Measurements from ENCODE around the gene SPRR2A. TPM values are rescaled to one million over a fixed set of nuclear protein-coding genes. Genes with fewer than 3 reads are reported as not detected.

SPRR2A gene
- total RNA-seq, 1 donor from 2014 or later, result not detected

DNA sequence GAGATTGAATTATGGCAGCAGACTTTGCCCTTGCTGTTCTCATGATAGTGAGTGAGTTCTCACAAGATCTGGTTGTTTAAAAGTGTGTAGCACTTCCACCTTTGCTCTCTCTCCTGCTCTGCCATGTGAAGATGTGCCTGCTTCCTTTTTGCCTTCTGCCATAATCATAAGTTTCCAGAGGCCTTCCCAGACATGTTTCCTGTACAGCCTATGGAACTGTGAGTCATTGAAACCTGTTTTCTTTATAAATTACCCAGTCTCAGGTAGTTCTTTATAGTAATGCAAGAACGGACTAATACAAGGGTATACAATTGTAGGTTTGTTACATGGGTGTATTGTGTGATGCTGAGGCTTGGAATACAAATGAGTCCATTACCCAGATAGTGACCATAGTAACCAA is 22.1 kb downstream of the SPRR2A start:
- Histone ChIP-seq H3K9me3 (no peaks in the 10 kb centered on the region), H3K4me1 (no peaks in the 10 kb centered on the region), H3K27me3 (ENCODE audit: low read depth) (no peaks in the 10 kb centered on the region), H3K27ac (no peak overlapping the region), H3K4me3 (no peak overlapping the region), H3K36me3 (no peaks in the 10 kb centered on the region)
- TF ChIP-seq, protein P1, sequence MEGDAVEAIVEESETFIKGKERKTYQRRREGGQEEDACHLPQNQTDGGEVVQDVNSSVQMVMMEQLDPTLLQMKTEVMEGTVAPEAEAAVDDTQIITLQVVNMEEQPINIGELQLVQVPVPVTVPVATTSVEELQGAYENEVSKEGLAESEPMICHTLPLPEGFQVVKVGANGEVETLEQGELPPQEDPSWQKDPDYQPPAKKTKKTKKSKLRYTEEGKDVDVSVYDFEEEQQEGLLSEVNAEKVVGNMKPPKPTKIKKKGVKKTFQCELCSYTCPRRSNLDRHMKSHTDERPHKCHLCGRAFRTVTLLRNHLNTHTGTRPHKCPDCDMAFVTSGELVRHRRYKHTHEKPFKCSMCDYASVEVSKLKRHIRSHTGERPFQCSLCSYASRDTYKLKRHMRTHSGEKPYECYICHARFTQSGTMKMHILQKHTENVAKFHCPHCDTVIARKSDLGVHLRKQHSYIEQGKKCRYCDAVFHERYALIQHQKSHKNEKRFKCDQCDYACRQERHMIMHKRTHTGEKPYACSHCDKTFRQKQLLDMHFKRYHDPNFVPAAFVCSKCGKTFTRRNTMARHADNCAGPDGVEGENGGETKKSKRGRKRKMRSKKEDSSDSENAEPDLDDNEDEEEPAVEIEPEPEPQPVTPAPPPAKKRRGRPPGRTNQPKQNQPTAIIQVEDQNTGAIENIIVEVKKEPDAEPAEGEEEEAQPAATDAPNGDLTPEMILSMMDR (IDR thresholded peaks at IDR 0.05), result no peak
- intact Hi-C loops (cut with DNase I), result no loop called here
- no peak for ATAC-seq
- DNase-seq, result no peak

DNA sequence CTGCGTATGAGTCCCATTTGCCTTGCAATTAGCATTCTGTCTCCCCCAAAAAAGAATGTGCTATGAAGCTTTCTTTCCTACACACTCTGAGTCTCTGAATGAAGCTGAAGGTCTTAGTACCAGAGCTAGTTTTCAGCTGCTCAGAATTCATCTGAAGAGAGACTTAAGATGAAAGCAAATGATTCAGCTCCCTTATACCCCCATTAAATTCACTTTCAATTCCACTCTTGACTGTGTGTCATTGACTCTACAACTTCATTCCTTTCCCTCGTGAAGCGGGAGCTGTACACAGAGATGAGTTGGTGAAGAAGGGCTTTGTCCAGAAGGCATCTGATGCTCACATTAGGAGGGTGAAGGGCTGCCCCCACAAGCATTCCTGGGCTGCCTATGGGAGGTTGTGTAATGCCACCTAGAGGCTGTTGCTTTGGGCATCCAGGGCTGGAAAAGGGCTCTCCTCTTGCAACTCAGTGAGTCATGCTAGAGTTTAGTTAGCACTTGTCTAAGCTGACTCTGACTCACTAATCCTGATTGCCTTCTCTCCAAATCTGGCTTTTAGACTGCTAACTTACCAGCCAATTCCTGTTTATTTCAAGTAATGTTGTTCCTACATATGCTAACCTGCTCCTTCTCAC is 24.5 kb downstream of the SPRR2A start:
- intact Hi-C loops (cut with DNase I), result no loop called here

DNA sequence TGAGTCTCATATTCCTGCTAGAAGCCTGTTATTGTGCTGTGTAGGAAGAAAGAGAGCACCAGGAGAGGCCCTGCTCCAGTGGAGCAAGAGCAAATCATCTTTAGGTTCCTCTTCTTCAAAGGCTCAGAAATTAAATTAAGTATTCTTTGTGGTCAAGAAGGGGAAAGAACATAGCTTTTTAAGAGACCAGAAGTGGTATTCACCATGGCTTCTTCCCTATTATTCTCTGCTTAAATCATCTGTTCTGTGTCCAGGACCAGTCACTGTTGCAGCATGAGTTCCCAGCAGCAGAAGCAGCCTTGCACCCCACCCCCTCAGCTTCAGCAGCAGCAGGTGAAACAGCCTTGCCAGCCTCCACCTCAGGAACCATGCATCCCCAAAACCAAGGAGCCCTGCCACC is 25.2 kb downstream of the SPRR2A start:
- Histone ChIP-seq H3K9me3 (no peaks in the 10 kb centered on the region), H3K27ac (no peak overlapping the region), H3K4me1 (no peaks in the 10 kb centered on the region), H3K27me3 (ENCODE audit: low read depth) (no peaks in the 10 kb centered on the region), H3K4me3 (no peak overlapping the region), H3K36me3 (no peaks in the 10 kb centered on the region)
- intact Hi-C loops (cut with DNase I), result no loop called here
- TF ChIP-seq, protein P1 (IDR thresholded peaks at IDR 0.05), result no peak
- no peak for DNase-seq
- no peak for ATAC-seq

More for the DNA sequence above, 24.5 kb downstream of the SPRR2A start:
- no peak overlapping the region for H3K4me3 ChIP-seq
- DNase-seq (no peak), ATAC-seq (peak; percentile 77 to 80)
- TF ChIP-seq, protein P1 (IDR thresholded peaks at IDR 0.05), result no peak
- H3K27ac ChIP-seq, result no peak overlapping the region
- no peaks in the 10 kb centered on the region for H3K36me3 ChIP-seq
- no peaks in the 10 kb centered on the region for H3K9me3 ChIP-seq
- no peaks in the 10 kb centered on the region for H3K27me3 ChIP-seq (ENCODE audit: low read depth)
- H3K4me1 ChIP-seq, result no peaks in the 10 kb centered on the region

DNA sequence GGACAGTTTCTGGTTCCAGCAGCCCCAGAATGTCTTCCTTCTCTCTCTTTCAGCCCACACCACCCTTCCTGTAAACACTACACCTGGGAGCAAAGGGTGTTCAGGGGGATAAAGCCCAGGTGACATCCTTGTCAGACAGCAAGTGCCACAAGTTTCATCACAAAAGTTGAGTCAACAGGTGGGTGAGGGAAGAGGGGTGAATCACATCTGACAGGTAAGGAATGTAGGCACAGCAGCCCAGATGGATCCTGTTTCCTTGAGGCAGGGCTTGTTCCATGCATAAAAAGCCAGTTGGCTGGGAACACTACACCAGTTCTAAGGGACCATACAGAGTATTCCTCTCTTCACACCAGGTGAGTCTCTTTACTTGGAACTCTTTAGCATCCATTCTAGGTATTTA is 26.4 kb downstream of the SPRR2A start, which contains the start of gene SPRR1B:
Gene SPRR1B, plus strand, starts transcription at position 309 of the 400 bp plus-strand sequence. CDS start 1,143 bp downstream, outside the sequence.
- no peak within 1 kb of the TSS for H3K4me3 ChIP-seq
- no peaks in the 10 kb centered on the region for H3K4me1 ChIP-seq
- TF ChIP-seq, protein P1 (IDR thresholded peaks at IDR 0.05), result no peak
- intact Hi-C loops (cut with DNase I), result no loop called here
- H3K9me3 ChIP-seq, result no peaks in the 10 kb centered on the region
- DNase-seq (no peak), ATAC-seq (no peak)
- no peak within 1 kb of the TSS for H3K27ac ChIP-seq
- no peaks in the 10 kb centered on the region for H3K27me3 ChIP-seq (ENCODE audit: low read depth)
- no peaks in the 10 kb centered on the region for H3K36me3 ChIP-seq

DNA sequence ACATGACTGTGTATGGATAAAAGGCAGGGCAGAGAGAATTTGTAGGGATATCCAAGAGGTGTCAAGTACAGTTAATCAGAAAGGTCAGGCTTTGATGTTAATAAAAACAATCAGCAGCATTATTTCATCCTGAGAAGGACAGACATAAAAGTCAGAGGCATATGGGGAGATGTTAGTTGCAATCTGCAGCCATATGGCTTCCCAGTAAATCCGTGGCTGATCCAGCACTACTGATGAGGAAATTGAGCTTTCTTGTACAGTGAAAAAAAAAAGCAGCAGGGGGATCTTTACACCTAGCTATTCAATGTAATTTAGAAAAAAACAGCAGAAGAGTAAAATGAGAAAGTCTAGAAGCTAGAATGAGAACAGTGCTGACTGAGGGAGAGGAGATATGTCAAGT is 28.5 kb downstream of the SPRR2A start:
- TF ChIP-seq, protein P1 (IDR thresholded peaks at IDR 0.05), result no peak
- intact Hi-C loops (cut with DNase I), result no loop called here
- ATAC-seq, result no peak
- DNase-seq, result no peak
- Histone ChIP-seq H3K27ac (no peak overlapping the region), H3K4me1 (no peaks in the 10 kb centered on the region), H3K4me3 (no peak overlapping the region), H3K27me3 (ENCODE audit: low read depth) (no peaks in the 10 kb centered on the region), H3K9me3 (no peaks in the 10 kb centered on the region), H3K36me3 (no peaks in the 10 kb centered on the region)
